HG03432 (cell line): ENCODE results near the gene PIK3C3.

Experiments
- ATAC-seq: cut with Tn5 transposase; IDR thresholded peaks from one replicate; pipeline ENCODE4 v1.9.1; 2021; ENCODE audit warnings: mild to moderate bottlenecking, moderate library complexity; ENCODE audit not compliant: unreplicated experiment

PIK3C3 gene

GRCh38 chr18:41954827-41955613 is at the start of gene PIK3C3:
TSS of gene PIK3C3 (plus strand) at chr18:41955234. CDS start at chr18:41955292, 58 bp downstream.
- peak; percentile 99 for ATAC-seq

GRCh38 chr18:41905786-41906527 is 49.1 kb upstream of the PIK3C3 start:
- ATAC-seq = no peak

- ATAC-seq = peak; percentile 93
Observed at GRCh38 chr18:41906528-41907146, 48.4 kb upstream of the PIK3C3 start.

GRCh38 chr18:41917181-41917580 is 37.9 kb upstream of the PIK3C3 start:
- ATAC-seq = no peak

- ATAC-seq = no peak
Observed at GRCh38 chr18:41921770-41922169, 33.3 kb upstream of the PIK3C3 start.

- no peak for ATAC-seq
Observed at GRCh38 chr18:41922176-41922575, 32.9 kb upstream of the PIK3C3 start.

GRCh38 chr18:41922841-41923240 is 32.2 kb upstream of the PIK3C3 start:
- no peak for ATAC-seq

- no peak for ATAC-seq
Observed at GRCh38 chr18:41923446-41923845, 31.6 kb upstream of the PIK3C3 start.

- ATAC-seq = no peak
Observed at GRCh38 chr18:41928581-41928980, 26.5 kb upstream of the PIK3C3 start.

- ATAC-seq = no peak
Observed at GRCh38 chr18:41932899-41933298, 22.1 kb upstream of the PIK3C3 start.

- peak; percentile 54 for ATAC-seq
Observed at GRCh38 chr18:41933778-41934177, 21.3 kb upstream of the PIK3C3 start.

GRCh38 chr18:41936471-41937134 is 18.4 kb upstream of the PIK3C3 start:
- ATAC-seq = peak; percentile 78

- ATAC-seq = no peak
Observed at GRCh38 chr18:41938445-41938844, 16.6 kb upstream of the PIK3C3 start.

GRCh38 chr18:41939326-41939725 is 15.7 kb upstream of the PIK3C3 start:
- no peak for ATAC-seq

- ATAC-seq = no peak
Observed at GRCh38 chr18:41940506-41941215, 14.4 kb upstream of the PIK3C3 start.

- ATAC-seq = no peak
Observed at GRCh38 chr18:41942254-41942653, 12.8 kb upstream of the PIK3C3 start.

- no peak for ATAC-seq
Observed at GRCh38 chr18:41948544-41949110, 6.4 kb upstream of the PIK3C3 start.

- no peak for ATAC-seq
Observed at GRCh38 chr18:41949206-41949920, 5.7 kb upstream of the PIK3C3 start.

- no peak for ATAC-seq
Observed at GRCh38 chr18:41955688-41956087, 654 bp downstream of the PIK3C3 start.

GRCh38 chr18:41959045-41959444 is 4.0 kb downstream of the PIK3C3 start:
- ATAC-seq = no peak
